GM19397 (cell line): ENCODE measurements around the gene PRDM5.

Experiments used
- ATAC-seq: cut with Tn5 transposase; IDR thresholded peaks from one replicate; pipeline ENCODE4 v1.9.1; 2021; ENCODE audit warnings: mild to moderate bottlenecking, moderate library complexity; ENCODE audit not compliant: unreplicated experiment

PRDM5 gene

DNA sequence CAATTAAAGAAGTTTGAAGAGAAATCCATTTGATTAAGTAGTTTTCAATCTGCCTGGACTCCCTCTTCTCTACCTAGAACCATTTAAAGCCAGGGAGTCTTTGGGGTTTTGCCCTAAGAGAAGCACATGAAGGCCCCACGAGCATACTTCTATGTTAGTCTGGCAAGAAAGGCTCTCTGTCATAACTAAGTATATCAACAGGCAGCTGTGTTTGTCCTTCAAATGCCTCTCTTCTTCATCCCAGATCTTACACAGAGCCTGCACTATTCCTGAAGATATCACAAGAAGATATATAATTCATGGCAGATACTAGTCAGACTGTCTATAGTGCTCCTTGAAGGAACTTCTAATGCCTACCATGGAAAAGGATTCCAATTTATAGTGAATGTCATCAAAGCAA, 206.2 kb downstream of the PRDM5 start:
- ATAC-seq, result no peak

DNA sequence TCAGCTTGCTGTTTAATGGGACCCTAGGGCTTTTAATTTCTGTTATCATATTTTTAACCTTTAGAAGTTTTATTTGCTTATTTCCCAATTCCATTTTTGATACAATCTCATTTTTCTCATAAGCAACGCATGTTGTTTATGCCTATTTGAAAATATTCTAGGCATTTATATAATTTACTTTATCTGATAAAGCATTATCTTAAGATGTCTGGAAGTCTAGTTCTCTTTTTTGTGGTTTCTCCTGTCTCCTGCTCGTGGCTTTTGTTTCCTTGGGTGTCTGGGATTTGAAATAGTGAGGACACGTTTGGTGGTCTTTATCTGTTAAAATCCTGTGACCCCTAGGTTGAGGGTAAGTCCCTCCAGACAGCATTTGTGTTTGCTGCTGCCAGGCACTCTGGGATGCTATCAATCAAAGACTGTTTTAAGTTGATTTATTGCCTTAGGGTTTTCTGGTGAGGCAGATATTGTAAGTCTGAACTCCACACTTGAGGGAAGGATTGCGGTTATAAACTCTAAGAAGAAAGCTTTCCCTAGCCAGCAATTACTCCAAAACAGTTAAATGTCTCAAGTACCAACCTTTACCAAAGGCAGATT, 208.0 kb downstream of the PRDM5 start:
- no peak for ATAC-seq

DNA sequence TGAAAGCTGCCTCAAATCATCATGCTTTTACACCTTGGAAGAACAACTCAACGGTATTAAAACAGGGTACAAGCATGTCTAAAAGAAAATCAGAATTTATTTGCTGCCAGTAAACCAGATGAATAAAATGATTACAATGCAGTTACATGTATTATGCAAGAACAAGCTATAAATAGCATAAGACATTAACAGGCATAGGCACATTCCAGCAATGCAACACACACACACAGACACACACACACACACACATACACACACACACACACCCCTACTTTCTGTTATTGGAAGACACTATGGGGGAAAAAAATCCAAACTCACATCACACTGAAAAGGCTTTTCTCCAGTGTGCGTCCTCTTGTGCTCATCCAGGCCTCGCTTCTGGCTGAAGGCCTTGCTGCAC, 212.5 kb downstream of the PRDM5 start:
- ATAC-seq, result no peak

DNA sequence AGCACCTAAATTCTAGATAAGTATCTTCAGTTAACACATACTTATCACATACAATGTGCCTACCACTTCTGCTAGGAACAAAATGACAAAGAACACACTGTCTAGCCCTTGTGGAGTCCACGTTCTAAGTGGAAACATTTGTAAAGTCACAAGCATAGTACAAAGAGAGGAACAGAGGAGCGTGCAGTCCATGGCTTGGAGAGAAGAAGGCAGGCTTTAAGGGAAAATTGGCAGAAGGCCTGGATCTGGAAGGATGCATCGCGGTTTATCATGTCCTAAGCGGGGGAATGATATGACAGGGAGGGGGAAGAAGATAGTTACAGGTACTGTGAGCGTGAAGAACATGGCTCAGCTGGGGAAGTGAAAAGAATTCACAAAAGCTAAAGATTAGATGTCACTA, 218.0 kb downstream of the PRDM5 start:
- no peak for ATAC-seq

DNA sequence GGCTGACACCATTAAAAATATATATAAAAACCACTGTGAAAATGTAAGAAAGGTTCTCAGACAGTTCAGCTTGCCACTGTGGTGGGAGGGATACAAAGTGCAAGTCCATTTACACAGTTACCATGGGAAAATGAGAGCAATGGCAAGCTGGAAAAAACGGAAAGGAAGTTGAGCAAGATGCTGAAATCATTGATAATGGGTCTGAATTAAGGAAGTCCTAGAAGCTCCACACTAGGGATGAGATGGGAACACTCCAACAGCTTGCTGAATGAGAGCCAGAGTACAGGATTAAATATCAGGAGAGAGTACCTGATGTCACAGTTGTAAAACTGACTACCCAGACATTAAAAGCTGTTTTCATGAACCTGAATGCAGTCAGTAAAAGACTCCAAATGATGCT, 218.6 kb downstream of the PRDM5 start:
- ATAC-seq, result no peak

DNA sequence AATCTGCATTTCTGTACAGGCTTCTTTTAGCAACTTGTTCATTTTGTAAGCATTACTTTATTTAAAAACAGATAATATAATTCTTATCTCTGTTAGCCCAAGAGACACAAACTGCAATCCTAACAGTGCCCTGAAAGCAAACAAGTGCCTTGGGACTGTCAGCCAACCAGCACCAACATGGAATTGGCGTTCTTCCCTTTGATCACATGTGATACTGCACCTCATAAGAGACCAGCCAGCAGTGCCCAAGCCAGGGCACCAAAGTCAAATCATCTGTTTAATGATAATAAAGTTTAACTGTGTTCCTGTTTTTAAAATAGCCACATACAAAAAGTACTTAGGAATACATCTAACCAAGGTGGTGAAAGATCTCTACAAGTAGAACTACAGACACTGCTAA, 223.2 kb downstream of the PRDM5 start:
- ATAC-seq, result no peak

DNA sequence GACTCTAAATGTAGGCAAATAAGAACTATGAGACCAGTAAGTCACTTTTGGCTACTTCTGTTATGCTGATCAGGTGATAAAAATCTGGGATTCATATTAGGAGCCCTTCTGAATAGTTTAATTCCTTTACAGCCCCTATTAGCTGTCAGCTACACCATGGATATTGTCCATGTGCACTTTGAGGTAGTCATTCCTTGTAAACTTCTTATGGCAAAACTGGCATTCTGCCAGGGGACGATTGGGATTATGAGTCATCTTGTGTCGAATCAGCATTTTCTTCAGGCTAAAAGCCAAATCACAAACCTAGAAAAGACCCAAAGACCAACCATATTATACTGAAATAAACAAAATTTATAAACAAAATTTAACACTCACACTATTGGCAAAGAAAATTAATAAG, 227.6 kb downstream of the PRDM5 start:
- no peak for ATAC-seq

DNA sequence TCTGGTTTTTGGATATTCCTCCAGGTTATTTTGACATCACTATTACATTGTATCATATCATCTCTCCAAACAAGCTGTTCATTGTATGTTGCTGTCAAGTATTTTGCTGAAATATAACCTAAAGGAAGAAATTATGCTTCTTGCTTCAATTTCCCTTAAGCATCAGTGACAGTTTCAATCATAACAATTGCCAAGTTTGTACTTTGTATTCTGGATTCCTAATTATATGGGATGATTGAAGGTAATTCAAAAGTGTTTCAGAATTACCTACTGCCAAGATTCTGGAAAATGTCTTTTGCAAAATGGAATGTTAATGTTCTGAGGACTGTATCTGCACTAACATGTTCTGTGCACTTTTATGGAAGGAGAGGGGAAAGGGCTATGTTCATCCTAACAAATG, 228.7 kb downstream of the PRDM5 start:
- ATAC-seq, result no peak

DNA sequence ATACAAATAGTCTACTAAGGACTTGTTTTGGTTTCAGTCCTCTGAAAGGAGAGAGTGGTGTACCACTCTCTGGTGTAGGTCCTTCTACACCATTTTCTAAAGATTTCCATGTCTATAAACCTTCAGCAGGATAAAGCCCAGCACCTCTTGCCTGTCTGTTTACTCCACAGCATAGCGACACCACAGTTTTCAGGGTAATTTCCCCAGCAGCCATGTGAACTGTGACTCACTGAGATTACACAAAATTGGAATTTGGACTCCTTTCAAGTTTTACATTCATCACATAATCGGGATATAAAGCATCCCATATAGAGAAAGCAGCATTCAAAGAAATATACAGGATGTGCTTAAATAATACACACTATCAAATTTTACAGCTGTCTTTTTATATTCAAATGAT, 229.6 kb downstream of the PRDM5 start:
- no peak for ATAC-seq

DNA sequence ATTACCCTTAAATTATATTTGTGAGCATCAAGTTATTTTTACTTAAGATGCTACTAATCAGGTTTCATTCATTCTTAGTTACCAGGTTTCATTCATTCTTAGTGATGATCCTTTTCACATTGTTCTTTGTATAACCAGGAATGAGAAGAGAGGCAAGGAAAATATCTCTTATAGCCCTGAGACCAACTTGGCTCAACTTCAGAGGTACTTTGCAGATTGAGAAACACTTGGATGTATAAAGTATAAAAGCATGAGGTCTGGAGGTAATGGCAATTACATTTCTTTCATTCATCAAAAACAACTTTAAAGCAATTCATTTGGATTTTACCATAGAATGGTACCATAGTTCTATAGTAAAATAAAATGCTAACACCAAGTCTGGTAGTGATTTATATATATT, 231.0 kb downstream of the PRDM5 start:
- ATAC-seq, result no peak

DNA sequence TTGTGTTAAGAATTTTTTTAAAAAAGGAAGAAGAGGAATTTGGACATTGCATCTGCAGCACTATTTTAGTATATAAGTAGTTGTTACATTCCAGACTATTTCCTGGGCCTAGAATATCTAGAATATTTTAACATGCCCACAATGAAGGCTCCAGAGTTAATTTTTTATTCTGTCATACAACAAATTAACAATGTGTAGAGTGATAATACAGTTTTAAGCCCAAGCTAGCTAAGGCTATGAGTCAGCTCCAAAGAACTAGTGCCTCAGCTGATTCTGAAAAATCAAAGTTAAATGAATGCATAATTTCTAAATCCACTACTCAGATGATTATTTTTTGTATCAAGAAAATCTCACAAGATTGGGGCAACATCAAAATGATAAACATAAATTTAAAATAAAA, 231.4 kb downstream of the PRDM5 start:
- ATAC-seq, result no peak

DNA sequence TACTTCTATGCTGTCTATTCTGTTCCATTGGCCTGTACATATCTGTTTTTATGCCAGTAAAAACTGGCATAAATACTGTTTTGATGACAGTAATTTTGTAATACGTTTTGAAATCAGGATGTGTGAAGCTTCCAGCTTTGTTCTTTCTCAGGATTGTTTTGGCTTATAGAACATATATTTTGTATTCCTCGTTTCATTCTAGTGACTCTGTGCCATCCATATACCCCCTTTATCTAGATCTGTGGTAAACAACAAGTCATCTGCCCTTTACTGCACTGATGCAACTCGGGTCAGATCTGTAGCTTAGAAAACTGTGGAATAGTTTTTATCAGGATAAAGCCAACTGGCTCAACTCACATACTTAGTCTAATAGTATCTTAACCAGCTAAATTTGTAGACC, 233.7 kb downstream of the PRDM5 start:
- no peak for ATAC-seq

DNA sequence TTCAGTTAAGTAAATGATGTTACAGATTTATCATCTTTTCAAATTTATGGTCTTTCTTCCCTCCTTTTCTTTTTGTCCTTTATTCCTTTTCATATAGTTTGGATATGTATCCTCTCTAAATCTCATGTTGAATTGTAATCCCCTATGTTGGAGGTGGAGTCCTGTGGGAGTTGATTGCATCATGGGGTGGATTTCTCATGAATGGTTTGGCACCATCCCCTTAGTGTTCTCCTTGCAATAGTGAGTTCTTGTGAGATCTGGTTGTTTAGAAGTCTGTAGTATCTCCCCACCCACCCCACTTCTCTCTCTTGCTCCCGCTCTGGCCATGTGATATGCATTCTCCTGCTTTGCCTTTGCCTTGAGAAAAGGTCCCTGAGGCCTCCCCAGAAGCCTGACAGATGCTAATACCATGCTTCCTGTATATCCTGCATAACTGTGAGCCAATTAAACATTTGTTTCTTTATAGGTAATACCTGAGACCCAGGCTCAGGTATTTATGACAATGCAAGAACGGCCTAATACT, 236.7 kb downstream of the PRDM5 start:
- no peak for ATAC-seq

DNA sequence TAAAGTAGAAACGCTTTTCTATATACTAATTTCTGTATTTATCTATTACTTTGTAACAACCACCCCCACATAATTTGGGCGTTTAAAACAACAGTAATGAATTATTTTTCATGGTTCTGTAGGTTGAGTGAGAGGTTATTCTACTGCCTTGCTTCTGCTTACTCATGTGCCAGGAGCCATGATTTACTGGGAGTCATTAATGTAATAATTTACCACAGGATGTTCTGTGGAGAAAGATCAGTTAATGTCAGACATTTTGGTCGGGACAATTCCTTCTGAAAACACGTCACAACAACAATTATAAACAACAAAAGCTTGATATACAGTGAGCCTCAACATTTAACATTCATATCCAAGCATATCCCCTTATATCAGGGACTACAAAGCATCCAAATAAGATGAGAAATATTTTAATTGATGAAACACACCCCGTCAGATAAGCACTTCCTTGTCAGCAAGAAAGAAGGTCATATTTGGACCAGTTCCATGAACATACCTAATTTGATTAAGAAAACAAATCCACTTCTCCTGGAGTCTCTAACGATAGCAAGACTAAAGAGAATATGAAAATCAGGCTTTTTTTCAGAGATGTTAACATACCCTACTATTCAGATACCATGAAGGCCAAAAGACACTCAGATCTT, 238.5 kb downstream of the PRDM5 start:
- ATAC-seq, result no peak

DNA sequence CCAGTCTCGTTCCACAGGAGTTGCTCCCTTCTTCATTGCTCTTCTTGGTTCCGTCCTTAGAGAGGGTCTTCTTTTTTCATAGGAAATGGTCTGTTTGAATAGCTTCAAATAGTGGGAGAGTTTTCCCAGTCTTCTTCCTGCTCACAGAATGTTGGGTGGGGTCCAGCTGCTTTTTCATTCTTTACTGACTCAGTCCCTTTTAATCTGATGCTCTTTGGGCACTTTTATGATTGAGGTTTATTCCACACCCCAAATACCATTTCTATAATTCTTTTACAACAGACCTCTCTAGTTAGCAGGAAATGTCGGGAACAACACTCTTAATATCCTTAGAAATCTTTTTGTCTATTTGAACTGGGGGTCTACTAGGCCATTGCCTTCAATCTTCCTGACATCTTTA, 239.5 kb downstream of the PRDM5 start:
- ATAC-seq, result no peak

DNA sequence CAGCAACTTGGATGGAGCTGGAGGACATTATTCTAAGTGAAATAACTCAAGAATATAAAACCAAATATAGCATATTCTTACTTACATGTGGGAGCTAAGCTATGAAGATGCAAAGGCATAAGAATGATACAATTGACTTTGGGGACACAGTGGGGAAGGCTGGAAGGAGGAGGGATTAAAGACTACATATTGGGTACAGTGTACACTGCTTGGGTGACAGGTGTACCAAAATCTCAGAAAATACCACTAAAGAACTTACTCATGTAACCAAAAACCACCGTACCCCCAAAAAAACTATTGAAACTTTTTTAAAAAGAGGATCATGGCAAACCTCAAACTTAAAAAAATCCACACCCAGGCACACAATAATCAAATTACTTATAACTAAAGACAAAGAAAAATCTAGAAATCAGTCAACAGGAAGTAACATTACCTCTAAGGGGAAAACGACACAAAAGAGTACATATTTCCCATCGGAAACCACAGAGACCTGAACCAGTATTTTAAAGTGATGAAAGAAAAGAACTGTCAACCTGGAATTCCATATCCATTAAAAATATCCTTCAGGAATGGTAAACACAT, 241.8 kb downstream of the PRDM5 start:
- no peak for ATAC-seq

DNA sequence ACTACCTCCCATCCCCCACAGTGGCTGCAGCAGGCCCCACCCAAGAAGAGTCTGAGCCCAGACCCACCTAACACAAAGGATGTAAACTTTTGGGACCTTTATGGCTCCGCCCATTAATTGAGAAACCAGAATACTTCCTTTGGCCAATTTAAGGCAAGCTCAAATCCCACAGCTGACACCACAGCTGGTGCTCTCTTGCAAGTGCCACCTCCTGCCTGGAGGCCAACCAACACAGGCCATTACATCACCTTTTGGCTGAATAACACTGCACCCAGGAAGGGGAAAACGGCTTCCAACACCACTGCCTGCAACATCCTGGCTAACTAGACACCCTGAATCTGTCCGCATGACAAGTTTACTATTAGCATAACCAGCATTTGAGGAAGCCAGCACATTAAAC, 248.8 kb downstream of the PRDM5 start:
- ATAC-seq, result no peak

DNA sequence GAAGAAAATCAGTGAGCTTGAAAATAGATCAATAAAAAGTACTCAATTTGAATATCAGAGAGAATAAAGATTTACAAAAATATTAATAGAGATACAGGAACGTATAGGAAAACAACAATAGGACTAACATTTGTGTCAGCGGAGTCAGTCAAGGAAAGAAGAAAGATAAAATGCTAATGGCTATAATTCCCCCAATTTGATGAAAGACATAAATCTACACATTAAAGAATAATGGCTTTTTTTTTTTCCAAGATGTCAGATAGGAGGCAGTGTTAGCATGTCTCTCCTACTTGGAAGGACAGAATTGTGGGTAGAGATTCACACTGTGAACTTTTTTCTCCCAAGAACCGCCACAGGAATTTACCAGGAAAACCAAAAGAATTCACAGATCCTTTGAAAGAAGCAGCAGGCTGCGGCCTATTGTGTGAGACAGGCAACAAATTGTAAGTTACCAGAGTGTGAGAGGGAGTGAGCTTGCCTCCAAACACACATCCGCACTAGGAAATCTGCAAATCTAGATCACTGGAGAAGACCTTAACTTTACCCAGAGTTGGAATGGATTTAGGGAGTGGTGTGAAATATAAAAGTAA, 249.9 kb downstream of the PRDM5 start:
- ATAC-seq, result no peak

DNA sequence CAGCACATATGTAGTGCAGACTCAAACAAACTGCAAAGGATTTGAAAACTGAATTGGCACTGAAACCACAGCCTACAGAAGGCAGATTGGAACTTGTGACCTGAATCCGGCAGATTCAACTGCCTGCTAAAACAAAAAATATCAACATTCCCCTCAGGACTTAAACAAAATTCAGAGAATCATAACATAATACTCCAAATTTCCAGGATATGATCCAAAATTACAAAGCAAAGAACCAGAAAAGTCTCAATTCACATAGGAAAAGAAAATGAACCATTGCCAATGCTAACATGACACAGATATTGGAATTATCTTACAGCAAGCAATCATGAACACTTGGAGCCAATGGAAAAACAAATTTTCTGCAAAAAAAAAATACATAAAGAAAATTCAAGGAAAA, 250.4 kb downstream of the PRDM5 start:
- no peak for ATAC-seq

DNA sequence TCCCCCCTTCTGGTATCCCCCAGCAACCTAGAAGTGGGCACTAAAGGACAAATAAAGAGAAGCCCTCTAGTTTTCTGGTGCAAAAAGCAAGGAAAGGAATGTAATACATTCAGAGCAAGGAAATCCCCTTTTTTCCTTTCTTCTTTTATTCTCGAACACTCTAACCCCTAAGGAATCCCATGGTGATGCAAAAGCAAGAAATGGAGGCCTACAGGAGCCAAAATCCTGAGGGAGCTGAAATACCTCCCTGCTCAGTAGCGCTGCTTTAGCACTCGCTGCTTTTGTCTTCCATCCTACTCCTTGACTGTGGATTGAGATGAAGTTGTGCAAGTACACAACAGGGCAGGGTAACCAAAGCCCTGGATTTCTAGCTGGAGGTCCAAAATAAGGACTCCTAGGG, 251.0 kb downstream of the PRDM5 start:
- no peak for ATAC-seq

DNA sequence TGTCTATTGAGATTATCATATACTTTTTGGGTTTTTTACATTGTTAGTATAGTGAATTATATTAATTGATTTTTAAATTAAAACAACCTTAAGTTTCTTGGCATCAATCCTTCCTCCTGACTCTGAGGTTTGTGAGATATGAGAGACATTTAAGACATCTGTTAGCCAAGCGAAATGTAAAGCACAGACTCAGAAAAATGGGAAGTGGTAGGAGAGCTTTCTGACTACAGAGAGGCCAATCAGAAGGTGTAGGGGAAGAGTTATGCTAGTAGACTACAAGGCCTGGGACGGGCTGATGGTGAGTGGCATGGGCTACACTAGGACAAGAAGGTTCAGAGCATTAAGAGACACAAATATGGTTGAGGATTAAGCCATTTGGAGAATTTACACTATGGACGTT, 255.4 kb downstream of the PRDM5 start:
- ATAC-seq, result no peak

DNA sequence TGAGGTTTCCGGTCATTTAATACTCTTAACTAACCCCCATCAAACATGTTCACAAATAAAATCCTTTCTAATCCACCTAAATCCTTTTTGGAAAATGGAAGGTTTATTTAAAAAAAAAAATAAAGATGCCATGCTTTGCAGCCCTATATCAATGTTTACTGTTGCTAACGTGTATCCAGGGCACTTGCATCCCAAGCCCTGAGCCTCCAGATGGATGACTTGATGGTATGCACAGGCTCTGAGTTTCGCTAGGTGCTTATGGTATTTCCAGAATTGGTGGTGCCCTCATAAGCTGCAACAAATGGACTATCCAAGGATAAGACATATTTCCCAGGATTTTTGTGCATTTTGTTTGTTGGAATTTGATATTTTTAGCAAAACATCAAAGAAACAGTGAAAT, 257.7 kb downstream of the PRDM5 start:
- no peak for ATAC-seq
